ENCODE data around the gene MRPL52.

- no peak for TF ChIP-seq CTCF (IDR thresholded peaks at IDR 0.05)
- no peak for TF ChIP-seq POLR2AphosphoS5 (IDR thresholded peaks at IDR 0.05)
- TF ChIP-seq POLR2A (IDR thresholded peaks at IDR 0.05): no peak
Measured at GRCh38 chr14:22835505-22835904, 5.8 kb downstream of the MRPL52 start.
